HepG2 (cell line): ENCODE measurements around the gene AGTPBP1. TPM values are rescaled to one million over a fixed set of nuclear protein-coding genes. Genes with fewer than 3 reads are reported as not detected.

ENCODE experiments used
- ATAC-seq: fragments of 200-7000 bp; cut with Tn5 transposase; 3 replicates; pipeline ENCODE4 v1.9.1; 2020; ENCODE audit warnings: mild to moderate bottlenecking, moderate library complexity
- BruUV-seq: library from RNA; stranded (reverse); fragments of 400-500 nt; replicated peaks from 2 replicates; lab custom pipeline; 2021; lab: Mats Ljungman, UMichigan
- CTCF ChIA-PET: fragments of 300-600 bp; formaldehyde crosslinking; extraction: SDS; loops from one replicate; lab custom pipeline; 2021; ENCODE audit warnings: low total read pairs, inconsistent platforms, low intra/inter-chr PET ratio; lab: Yijun Ruan, JAX
- POLR2A ChIA-PET: fragments of 350-600 bp; sonication (Branson Sonifier 250); formaldehyde crosslinking; loops from one replicate; lab custom pipeline; 2020; ENCODE audit warnings: antibody characterized with exemption, inconsistent platforms; lab: Yijun Ruan, JAX
- DNase-seq: peaks from one replicate; pipeline ENCODE4 v3.0.0-alpha.2; 2015; ENCODE audit warnings: low spot score
- FAIRE-seq: peaks from 3 replicates; lab custom pipeline; 2011; peaks lifted over from hg19 to GRCh38; lab: Jason Lieb, UNC
- H2AFZ ChIP-seq: one replicate; pipeline ENCODE4 v1.6.1; 2011; ENCODE audit warnings: low read length, inconsistent platforms
- H3K27ac ChIP-seq: fragments of 300-600 bp; 3 replicates; pipeline ENCODE4 v1.8.0; 2011; ENCODE audit warnings: mixed run types, mild to moderate bottlenecking, mixed read lengths, low read length, inconsistent platforms; ENCODE audit not compliant: insufficient read depth; ENCODE audit errors: extremely low read length
- H3K27me3 ChIP-seq, 2 experiments: fragments of 200-600 bp in 1 of 2; 2 replicates in 1 of 2; 3 replicates in 1 of 2; pipeline versions ENCODE4 v1.6.0 to v1.8.0; 2011; ENCODE audit warnings: low read length in 2 of 2, mild to moderate bottlenecking in 2 of 2, moderate library complexity in 2 of 2, inconsistent platforms in 1 of 2; ENCODE audit not compliant: insufficient read depth in 2 of 2, control insufficient read depth in 1 of 2
- H3K36me3 ChIP-seq, 2 experiments: fragments of 200-600 bp in 1 of 2; replicated peaks in 1 of 2; 2 replicates in 1 of 2; 3 replicates in 1 of 2; pipeline versions ENCODE4 v1.5.1 to v1.8.0; 2011; ENCODE audit warnings: low read length in 2 of 2, inconsistent platforms in 1 of 2; ENCODE audit not compliant: insufficient read depth in 2 of 2, control insufficient read depth in 1 of 2
- H3K4me1 ChIP-seq: 2 replicates; pipeline ENCODE4 v1.5.1; 2012; ENCODE audit warnings: low read length, inconsistent platforms; ENCODE audit not compliant: insufficient read depth
- H3K4me2 ChIP-seq: 2 replicates; pipeline ENCODE4 v1.6.0; 2011; ENCODE audit warnings: low read depth, low read length, inconsistent platforms
- H3K4me3 ChIP-seq, 3 experiments: fragments of 200-600 bp in 1 of 3; sonication (generic), shearing (Covaris generic) in 1 of 3; replicated peaks in 1 of 3; 2 replicates each; pipeline ENCODE4 v1.5.1; 2011 to 2016; ENCODE audit warnings: low read length in 3 of 3, inconsistent platforms in 2 of 3, low read depth in 2 of 3, mild to moderate bottlenecking in 2 of 3, control low read depth in 1 of 3, mixed read lengths in 1 of 3; ENCODE audit not compliant: insufficient read depth in 1 of 3
- H3K79me2 ChIP-seq: one replicate; pipeline ENCODE4 v1.6.1; 2011; ENCODE audit warnings: low read length, inconsistent platforms; ENCODE audit not compliant: insufficient read depth
- H3K9ac ChIP-seq: 2 replicates; pipeline ENCODE4 v1.6.0; 2011; ENCODE audit warnings: mild to moderate bottlenecking, low read depth, low read length, inconsistent platforms; ENCODE audit not compliant: insufficient read depth
- H3K9me3 ChIP-seq: 2 replicates; pipeline ENCODE4 v1.5.1; 2012; ENCODE audit warnings: mild to moderate bottlenecking, low read length
- H4K20me1 ChIP-seq: 2 replicates; pipeline ENCODE4 v1.6.0; 2011; ENCODE audit warnings: inconsistent platforms, mild to moderate bottlenecking, low read length, moderate library complexity; ENCODE audit not compliant: insufficient read depth
- HMGXB3 ChIP-seq: sonication (generic); formaldehyde crosslinking; IDR thresholded peaks from 2 replicates; pipeline ENCODE4 v1.4.0; 2020; ENCODE audit warnings: missing genetic modification reagents, borderline replicate concordance
- NONO ChIP-seq, 2 experiments: fragments of 450-650 bp in 1 of 2; sonication (generic) in 1 of 2; formaldehyde crosslinking in 1 of 2; IDR thresholded peaks in 1 of 2; conservative IDR thresholded peaks in 1 of 2; 2 replicates each; pipeline versions ENCODE4 v1.6.1 to v1.8.0; 2017 to 2022; ENCODE audit warnings: mild to moderate bottlenecking in 1 of 2, missing genetic modification reagents in 1 of 2, moderate library complexity in 1 of 2
- POLR2AphosphoS5 ChIP-seq: IDR thresholded peaks from 2 replicates; pipeline ENCODE4 v1.6.1; 2012; ENCODE audit warnings: low read depth, low read length
- SAFB2 ChIP-seq: sonication (generic); formaldehyde crosslinking; IDR thresholded peaks from 2 replicates; pipeline ENCODE4 v1.5.1; 2020; ENCODE audit warnings: missing genetic modification reagents, low read depth, mild to moderate bottlenecking, borderline replicate concordance
- SNAPC5 ChIP-seq: sonication (generic); formaldehyde crosslinking; IDR thresholded peaks from 2 replicates; pipeline ENCODE4 v1.8.1; 2023; ENCODE audit warnings: mild to moderate bottlenecking, missing genetic modification reagents, borderline replicate concordance
- SP140L ChIP-seq: sonication (generic); formaldehyde crosslinking; IDR thresholded peaks from 2 replicates; pipeline ENCODE4 v1.4.0; 2020; ENCODE audit warnings: missing genetic modification reagents, borderline replicate concordance
- ZNF10 ChIP-seq: sonication (generic); formaldehyde crosslinking; IDR thresholded peaks from 2 replicates; pipeline ENCODE4 v1.4.0; 2020; ENCODE audit warnings: mild to moderate bottlenecking, low read depth, missing genetic modification reagents, borderline replicate concordance
- ZNF607 ChIP-seq: sonication (generic); formaldehyde crosslinking; IDR thresholded peaks from 2 replicates; pipeline ENCODE4 v1.5.1; 2020; ENCODE audit warnings: missing genetic modification reagents, mild to moderate bottlenecking, borderline replicate concordance
- WGBS: methylation state at CpG from one replicate; pipeline ENCODE4 v1.1.6; 2017; ENCODE audit warnings: low lambda C conversion rate; 5-methylcytosine and 5-hydroxymethylcytosine counted together
- in situ Hi-C: cut with HindIII; loops from 2 replicates; pipeline ENCODE4 v1.10.0; 2017; ENCODE audit warnings: low pct_unique_long_range_greater_than_20kb; ENCODE audit not compliant: extremely low pct_ligation_motif_present
- intact Hi-C: fragments of 100-400 bp; cut with micrococcal nuclease; formaldehyde crosslinking; loops from one replicate; pipeline ENCODE4 v1.10.0; 2022; ENCODE audit not compliant: unreplicated experiment
- polyA plus RNA-seq, 8 experiments: library from polyadenylated mRNA; depleted of rRNA in 3 of 8; stranded (reverse) in 7 of 8; unstranded in 1 of 8; fragments of >200 nt; fragmentation: Illumina TruSeq in 4 of 8; extraction: Trizol in 4 of 8; gene quantifications; 2 replicates each; pipeline versions ENCODE4 v1.2.1 to v1.2.3, GENCODE V29; 2011 to 2016; ENCODE audit warnings: low read depth in 4 of 8, missing spikeins in 1 of 8, mixed read lengths in 1 of 8; ENCODE audit not compliant: insufficient read depth in 1 of 8
- total RNA-seq, 5 experiments: library from RNA; depleted of rRNA; stranded (reverse); fragments of >200 nt; fragmentation: Illumina TruSeq; extraction: Trizol; gene quantifications; 2 replicates each; pipeline ENCODE4 v1.2.3, GENCODE V29; 2016; ENCODE audit warnings: low read depth in 1 of 5

Gene AGTPBP1
- total and polyA plus RNA-seq, 2 of the 13 experiments (the other 11 are each of a cell fraction or from before 2014, with no cell fraction given) = 9.7 to 22.3 TPM

GRCh38 chr9:85647571-85647970 is 94.2 kb downstream of the AGTPBP1 start:
- ChIA-PET CTCF (no interaction called here), POLR2A (no interaction called here)
- H3K4me1 ChIP-seq = no peaks in the 10 kb centered on the region
- no peak overlapping the region for H3K4me2 ChIP-seq
- H3K9ac ChIP-seq = no peak overlapping the region
- H4K20me1 ChIP-seq = no peaks in the 10 kb centered on the region
- no peak overlapping the region for H2AFZ ChIP-seq
- ATAC-seq (no peak), FAIRE-seq (no peak), DNase-seq (no peak)
- H3K79me2 ChIP-seq = no peaks in the 10 kb centered on the region
- no peaks in the 10 kb centered on the region for H3K27me3 ChIP-seq
- no peak for TF ChIP-seq SP140L (CRISPR knock-in tag)
- TF ChIP-seq ZNF10 (CRISPR knock-in tag) = no peak
- no peak for TF ChIP-seq NONO (IDR thresholded peaks at IDR 0.05)
- no peak for TF ChIP-seq NONO (CRISPR knock-in tag; conservative IDR thresholded peaks at IDR 0.05)
- TF ChIP-seq ZNF607 (CRISPR knock-in tag) = no peak
- TF ChIP-seq HMGXB3 (CRISPR knock-in tag) = no peak
- no peak for TF ChIP-seq POLR2AphosphoS5
- no peak for TF ChIP-seq SAFB2 (CRISPR knock-in tag)
- no peak for TF ChIP-seq SNAPC5 (CRISPR knock-in tag)
- intact Hi-C loops = no loop called here
- in situ Hi-C loops = no loop called here
- no peaks in the 10 kb centered on the region for H3K9me3 ChIP-seq
- no peaks in the 10 kb centered on the region; a peak in 1 of 5 replicates for H3K36me3 ChIP-seq
- WGBS = 91% methylated on average over 1 of the region's 1 CpG
- no peak overlapping the region for H3K27ac ChIP-seq
- H3K4me3 ChIP-seq = no peak overlapping the region
- BruUV-seq = no TSS peak
